ENCODE results near the gene NAALADL1.

- TF ChIP-seq CTCF (IDR thresholded peaks at IDR 0.05; ENCODE audit: low read depth, low read length) (no peak), EZH2phosphoT487 (IDR thresholded peaks at IDR 0.05; ENCODE audit: low read depth) (no peak)
These were observed 2.8 kb downstream of the NAALADL1 start for GRCh38 chr11:65055538-65055937.

Data from OCI-LY3 (cell line).